Inflammatory macrophage treated with lipopolysaccharide for 1 hour (primary cell): Measurements from ENCODE around the gene CAPN14.
A peak's percentile ranks its signal among the peaks of the same experiment; 100 is the strongest.
"Not testable (repeated sequence)": the region's sequence is repeated elsewhere in the genome, so short reads cannot be mapped to it uniquely, and the experiment has no call there.

Source experiments
- DNase-seq, 2 donors: peaks; one replicate each; pipeline ENCODE4 v3.0.0-alpha.2; 2020 to 2022

The CAPN14 gene

DNA sequence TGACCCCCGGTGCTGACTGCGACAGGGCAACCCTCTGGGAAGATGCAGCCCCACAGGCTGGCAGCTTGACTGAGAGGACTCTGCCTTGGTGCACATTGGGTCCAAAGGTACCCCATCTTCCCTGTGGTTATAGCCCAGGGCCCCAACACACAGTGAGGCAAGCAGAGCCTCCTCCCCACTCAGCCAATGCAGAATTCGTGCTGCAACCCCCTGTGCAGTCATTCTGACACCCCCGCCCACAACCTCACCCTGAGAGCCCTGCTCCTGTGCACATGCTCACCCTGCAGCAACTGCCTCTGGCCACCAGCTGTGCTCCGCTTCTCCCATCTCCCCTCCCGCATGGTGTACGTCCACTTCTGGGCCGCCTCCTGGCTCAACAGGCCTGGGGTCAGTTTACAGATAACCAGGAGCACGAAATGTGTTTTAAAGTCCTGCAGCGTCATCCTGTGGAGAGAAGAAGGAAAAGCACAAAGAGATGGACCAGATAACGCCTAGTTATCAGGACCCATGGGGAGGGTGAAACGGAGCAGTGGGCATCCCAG, 24.4 kb downstream of the CAPN14 start:
- no peak for DNase-seq

DNA sequence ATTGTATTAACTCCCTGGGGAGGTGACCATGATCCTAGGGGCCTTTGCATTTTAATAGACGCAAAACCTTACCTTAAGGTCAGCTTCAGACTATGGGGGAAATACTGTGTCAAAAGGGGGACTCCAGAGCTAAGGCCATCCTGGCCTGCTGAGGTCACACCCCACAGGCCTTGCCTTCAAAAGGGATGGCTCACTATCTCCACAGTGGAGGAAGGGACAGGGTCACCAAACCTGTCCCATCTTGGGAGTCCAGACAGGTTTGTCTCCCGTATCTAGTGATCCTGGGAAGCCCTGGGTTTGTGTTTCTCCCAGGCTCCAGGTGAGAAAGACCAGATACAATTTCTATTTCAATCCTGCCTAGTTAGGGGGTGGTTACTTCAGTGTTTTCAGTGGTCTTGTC, 24.9 kb downstream of the CAPN14 start:
- no peak for DNase-seq

GRCh38 chr2:31191931-31192330, 25.4 kb downstream of the CAPN14 start:
- no peak for DNase-seq

GRCh38 chr2:31190188-31190587, 27.1 kb downstream of the CAPN14 start:
- no peak for DNase-seq

DNA sequence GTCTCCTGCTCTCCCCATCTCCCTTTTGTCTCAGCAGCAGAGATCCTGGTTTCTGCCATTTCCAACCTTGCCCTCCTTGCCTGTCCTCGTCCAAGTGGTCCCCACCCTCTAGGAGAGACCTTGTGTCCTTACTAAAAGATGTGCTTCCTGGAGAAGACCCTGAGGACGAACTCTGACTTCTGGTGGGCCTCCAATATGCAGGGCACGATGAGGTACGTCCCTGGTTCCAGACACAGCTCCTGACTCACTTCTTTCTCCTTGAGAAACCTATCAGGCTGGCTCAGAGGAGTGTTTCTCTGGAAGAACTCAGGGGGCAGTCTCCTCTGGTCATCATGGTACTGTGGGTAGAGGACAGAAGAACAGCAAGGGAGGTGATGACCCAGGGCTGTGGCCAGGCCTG, 28.2 kb downstream of the CAPN14 start:
- no peak for DNase-seq

DNA sequence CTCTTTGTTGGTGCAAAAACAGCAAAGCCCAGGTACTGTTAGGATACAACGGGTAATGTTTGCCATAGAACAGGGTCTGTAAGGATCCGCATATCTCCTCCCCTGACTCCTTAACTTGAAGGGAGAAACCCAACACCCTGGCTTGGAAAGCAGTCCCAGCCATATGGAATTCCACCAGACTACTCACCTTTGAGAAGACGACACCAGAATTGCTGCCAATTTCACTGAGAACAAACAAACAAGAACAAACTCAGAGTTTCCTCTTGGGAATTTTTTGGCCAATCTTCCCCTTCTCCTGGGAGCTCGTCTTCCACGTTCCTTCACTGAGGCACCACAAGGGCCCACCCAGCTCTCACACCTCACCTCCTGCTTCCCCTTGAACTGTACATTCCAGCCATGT, 29.2 kb downstream of the CAPN14 start:
- DNase-seq = no peak

DNA sequence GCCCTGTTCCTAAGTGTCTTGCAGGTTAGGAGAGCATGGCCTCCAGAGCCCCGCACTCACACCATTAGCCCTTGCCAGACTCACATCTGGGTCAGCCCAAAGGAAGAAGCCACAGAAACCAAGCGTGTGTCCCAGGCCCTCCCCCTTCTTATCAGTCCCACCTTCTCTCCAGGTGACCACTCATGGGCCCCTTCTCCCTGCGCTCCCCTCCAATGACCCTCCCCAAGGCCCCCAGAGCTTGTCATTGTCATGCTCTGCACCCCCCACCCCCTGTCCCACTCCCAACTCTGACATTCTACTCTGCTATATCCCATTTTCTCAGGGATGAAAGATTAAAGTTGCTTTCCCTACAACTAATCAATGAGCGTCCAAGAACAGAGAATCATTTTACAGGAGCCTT, 30.1 kb downstream of the CAPN14 start:
- DNase-seq = no peak

- DNase-seq = not testable (repeated sequence)
Observed at GRCh38 chr2:31183973-31184372, 33.3 kb downstream of the CAPN14 start.

- no peak for DNase-seq
Observed at GRCh38 chr2:31176742-31177141, 40.6 kb downstream of the CAPN14 start.

- DNase-seq = no peak
Observed at GRCh38 chr2:31171142-31171541, 46.2 kb downstream of the CAPN14 start.

GRCh38 chr2:31170071-31170698, 47.1 kb downstream of the CAPN14 start:
- peak; percentile 44 to 71 for DNase-seq

- no peak for DNase-seq
Observed at GRCh38 chr2:31168291-31168690, 49.0 kb downstream of the CAPN14 start.

GRCh38 chr2:31166925-31167324, 50.4 kb downstream of the CAPN14 start:
- no peak for DNase-seq

DNA sequence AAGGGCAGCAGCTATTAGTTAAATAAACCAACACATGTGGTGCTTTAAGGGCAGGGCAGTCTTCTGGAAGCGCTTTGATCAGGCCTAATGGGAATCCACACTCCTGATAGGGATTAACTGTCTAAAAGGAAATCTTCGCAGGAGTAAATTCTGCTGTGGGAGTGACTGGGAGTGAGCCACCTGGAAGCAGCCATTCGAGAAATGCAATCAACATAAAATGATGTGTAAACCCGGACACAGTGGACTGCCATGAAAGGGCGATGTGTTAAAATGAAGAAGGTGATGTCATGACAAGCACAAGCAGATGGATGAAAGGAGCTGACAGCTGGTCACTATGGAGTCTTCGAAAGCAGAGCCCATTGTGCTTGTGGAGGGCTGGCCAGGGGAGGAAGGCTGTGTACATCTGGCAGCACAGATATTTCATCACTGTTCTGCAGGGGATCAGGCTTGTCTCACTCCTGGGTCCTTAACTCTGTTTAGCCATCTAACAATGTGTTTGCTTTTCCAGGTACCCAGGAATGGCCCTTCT, 54.2 kb downstream of the CAPN14 start:
- DNase-seq = no peak

GRCh38 chr2:31161637-31162036, 55.7 kb downstream of the CAPN14 start:
- no peak for DNase-seq

DNA sequence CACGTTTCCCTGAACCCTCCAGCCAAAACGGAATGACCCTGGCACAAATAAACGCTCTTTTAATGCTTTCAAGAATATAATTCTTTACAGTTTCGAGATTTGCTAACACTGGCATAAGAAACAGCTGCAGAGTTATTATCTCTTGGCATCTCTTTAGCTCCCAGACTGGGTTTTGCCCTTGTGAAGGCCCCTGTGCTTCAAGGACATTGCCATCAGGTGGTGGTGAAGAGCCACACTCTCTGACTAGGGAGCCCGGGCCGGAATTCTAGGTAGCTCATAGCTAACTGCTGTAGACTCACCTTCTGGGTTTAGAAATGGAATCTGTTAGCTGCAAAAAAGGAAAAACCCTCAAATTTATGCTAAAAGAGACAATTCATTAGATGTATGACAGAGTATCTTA, 65.8 kb downstream of the CAPN14 start:
- no peak for DNase-seq

DNA sequence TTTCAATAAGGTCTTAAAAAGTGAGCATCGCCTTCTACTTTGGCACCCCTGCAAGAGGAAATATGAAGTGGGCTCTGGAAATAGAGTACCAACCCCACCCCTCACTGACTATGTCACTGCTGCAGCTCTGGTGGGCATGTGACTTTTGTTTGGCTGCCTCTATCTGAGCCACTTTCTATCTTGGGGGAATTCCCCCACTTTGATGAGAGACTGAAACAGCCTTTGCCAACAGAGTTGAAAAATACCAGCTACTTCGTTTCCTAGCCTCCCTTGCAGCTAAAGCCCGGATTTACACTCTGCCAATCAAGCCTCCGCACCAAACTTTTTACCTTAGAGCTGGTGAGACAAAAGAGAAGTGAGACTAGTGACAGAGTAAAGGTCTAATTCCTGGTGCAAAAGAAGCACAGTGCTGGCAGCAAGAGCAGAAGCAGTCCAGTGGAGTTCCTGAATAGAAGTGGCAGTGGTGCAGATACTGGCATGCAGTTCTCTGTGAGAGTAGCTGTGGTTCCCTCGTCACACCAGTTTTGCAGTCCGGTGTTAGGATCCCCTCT, 67.1 kb downstream of the CAPN14 start:
- no peak for DNase-seq

DNA sequence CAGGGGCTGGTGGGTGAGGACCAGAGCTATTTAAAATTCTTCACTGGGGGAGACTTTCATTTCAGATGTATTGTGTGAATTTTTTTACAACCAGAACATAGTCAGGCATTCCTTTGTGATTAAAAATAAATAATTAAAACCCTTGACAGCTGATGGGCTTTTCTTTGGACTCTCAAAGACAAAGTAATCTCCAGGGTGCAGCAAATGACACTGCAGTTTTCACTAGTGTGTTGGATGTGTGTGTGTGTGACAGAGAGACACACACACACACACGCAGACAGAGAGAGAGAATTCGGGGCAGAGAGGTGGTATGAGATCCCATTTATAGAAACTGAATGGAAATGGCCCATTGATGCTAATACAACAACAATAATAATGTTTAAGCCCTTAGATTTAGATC, 68.8 kb downstream of the CAPN14 start:
- DNase-seq = no peak

- no peak for DNase-seq
Observed at GRCh38 chr2:31147645-31148044, 69.7 kb downstream of the CAPN14 start.

- no peak for DNase-seq
Observed at GRCh38 chr2:31142110-31142509, 75.2 kb downstream of the CAPN14 start.

DNA sequence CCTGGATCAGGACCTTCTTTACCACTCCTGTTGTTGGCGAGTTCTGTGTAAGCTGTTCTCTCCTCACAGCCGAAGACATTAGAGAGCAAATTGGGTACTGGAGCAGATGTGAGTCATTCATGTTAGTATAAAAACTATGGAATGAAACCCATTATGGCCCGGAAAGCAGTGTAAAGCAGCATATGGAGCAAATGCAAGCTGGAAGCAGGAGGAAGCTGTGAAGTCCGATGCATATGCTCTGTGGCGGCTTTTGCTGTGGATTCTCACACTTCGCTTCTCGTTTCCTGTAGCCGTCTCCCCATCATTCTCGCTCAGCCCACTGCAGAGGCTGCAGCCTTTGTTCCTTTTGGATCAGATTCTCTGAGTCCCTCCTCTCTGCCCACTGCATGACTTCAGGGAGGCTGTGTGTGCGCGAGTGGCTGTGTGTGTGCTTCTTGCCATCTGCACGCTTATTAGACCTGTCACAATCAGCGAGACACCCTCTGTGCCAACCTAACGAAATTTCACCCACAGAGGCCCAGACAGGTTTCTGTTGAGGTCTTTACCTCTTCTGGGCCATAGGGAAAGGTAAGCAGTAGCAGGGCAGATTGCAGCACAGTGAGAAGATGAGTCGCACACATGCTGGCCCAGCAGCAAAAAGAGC, 75.8 kb downstream of the CAPN14 start:
- DNase-seq = no peak

GRCh38 chr2:31140151-31140550, 77.2 kb downstream of the CAPN14 start:
- DNase-seq = no peak

GRCh38 chr2:31139671-31140070, 77.6 kb downstream of the CAPN14 start:
- no peak for DNase-seq
